GM18508 (cell line): ENCODE results near the gene SLC16A11.

ENCODE experiments used
- ATAC-seq: cut with Tn5 transposase; IDR thresholded peaks from one replicate; pipeline ENCODE4 v1.9.1; 2021; ENCODE audit warnings: moderate number of reproducible peaks; ENCODE audit not compliant: insufficient read depth, unreplicated experiment

Gene SLC16A11

DNA sequence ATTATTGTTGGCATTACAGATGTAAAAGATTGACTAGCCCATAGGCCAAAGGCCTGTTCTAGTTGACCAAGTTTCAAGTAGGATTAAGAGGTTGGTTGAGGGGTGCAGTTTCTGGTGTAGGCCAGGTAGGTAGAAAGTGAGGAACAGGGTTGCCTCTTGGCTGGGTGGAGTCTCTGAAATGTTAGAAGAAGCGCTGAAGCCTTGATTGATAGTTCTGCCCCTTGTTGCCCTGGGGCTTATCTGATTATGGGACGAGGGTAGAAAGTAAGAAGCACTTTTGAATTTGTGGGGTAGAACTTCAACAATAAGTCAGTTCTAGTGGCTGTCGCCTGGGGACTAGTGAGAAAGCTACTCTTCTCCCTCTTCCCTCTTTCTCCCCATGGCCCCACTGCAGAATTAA is 14.8 kb downstream of the SLC16A11 start:
- ATAC-seq: no peak

DNA sequence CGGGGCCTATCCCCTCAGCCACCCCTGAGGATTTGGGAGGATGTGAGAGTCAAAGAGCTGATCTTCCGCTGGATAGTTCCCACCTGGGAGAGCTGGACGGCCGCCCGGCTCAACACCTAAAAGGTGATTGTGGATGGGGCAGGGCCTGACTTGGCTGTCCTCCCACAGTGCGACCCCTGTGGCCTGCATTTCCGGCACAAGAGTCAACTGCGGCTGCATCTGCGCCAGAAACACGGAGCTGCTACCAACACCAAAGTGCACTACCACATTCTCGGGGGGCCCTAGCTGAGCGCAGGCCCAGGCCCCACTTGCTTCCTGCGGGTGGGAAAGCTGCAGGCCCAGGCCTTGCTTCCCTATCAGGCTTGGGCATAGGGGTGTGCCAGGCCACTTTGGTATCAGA is 16.6 kb downstream of the SLC16A11 start:
- ATAC-seq: no peak

DNA sequence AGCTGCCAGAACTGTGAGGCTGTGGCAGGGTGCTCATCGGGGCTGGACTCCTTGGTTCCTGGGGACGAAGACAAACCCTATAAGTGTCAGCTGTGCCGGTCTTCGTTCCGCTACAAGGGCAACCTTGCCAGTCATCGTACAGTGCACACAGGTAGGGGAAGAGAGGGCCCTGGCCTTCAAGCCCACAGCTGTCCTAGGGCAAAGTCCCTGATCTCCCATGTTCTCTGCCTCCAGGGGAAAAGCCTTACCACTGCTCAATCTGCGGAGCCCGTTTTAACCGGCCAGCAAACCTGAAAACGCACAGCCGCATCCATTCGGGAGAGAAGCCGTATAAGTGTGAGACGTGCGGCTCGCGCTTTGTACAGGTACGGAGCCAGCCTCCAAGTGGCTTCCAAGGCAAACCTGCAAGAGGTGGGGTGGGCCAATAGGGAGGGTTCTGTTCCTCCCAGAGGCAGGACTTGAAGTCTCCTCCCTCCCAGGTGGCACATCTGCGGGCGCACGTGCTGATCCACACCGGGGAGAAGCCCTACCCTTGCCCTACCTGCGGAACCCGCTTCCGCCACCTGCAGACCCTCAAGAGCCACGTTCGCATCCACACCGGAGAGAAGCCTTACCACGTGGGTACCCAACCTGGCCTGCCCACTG is 17.3 kb downstream of the SLC16A11 start:
- ATAC-seq: no peak

DNA sequence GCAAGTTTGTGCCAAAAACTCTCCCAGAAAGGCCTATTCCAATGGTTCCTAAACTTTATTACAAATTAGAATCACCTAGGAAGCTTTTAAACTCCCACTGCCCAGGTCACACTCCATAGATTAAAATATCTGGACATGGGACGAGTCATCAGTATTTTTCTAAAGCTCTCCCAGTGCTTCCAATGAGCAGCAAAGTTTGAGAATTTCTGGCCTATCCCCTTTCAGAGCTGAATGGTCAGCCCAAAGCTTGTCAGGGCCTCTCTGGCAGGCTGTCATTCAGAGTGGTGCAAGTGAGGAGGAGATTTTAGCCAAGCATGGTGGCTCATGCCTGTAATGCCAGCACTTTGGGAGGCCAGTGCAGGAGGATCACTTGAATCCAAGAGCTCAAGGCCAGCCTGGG is 18.6 kb downstream of the SLC16A11 start:
- no peak for ATAC-seq

DNA sequence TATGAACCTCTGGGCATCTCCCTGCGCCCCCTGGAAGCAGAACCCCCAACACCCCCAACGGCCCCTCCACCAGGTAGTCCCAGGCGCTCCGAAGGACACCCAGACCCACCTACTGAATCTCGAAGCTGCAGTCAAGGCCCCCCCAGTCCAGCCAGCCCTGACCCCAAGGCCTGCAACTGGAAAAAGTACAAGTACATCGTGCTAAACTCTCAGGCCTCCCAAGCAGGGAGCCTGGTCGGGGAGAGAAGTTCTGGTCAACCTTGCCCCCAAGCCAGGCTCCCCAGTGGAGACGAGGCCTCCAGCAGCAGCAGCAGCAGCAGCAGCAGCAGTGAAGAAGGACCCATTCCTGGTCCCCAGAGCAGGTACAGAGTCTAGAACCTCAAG is 19.5 kb downstream of the SLC16A11 start:
- no peak for ATAC-seq

DNA sequence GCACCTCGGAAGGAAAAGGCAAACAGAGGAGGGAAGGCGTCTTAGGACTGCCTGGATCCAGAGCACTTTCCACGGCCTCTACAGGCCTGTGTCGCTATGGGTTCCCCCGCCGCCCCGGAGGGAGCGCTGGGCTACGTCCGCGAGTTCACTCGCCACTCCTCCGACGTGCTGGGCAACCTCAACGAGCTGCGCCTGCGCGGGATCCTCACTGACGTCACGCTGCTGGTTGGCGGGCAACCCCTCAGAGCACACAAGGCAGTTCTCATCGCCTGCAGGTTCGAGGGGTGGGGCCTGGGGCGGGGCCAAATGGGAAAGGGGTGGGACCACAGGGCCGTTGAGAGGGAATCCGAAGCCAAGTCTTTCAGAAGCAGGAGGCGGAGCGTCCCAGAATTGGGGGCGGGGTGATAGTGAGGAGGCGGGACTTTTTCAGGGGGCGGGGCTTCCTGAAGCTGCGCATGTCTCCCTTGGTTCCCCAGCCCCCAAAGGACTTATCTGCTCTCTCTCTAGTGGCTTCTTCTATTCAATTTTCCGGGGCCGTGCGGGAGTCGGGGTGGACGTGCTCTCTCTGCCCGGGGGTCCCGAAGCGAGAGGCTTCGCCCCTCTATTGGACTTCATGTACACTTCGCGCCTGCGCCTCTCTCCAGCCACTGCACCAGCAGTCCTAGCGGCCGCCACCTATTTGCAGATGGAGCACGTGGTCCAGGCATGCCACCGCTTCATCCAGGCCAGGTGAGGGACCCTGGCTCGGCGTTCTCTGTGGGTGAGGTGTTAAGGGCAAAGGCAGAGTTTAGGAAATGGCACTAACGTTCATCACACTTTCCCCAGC is 20.1 kb downstream of the SLC16A11 start:
- ATAC-seq: no peak

DNA sequence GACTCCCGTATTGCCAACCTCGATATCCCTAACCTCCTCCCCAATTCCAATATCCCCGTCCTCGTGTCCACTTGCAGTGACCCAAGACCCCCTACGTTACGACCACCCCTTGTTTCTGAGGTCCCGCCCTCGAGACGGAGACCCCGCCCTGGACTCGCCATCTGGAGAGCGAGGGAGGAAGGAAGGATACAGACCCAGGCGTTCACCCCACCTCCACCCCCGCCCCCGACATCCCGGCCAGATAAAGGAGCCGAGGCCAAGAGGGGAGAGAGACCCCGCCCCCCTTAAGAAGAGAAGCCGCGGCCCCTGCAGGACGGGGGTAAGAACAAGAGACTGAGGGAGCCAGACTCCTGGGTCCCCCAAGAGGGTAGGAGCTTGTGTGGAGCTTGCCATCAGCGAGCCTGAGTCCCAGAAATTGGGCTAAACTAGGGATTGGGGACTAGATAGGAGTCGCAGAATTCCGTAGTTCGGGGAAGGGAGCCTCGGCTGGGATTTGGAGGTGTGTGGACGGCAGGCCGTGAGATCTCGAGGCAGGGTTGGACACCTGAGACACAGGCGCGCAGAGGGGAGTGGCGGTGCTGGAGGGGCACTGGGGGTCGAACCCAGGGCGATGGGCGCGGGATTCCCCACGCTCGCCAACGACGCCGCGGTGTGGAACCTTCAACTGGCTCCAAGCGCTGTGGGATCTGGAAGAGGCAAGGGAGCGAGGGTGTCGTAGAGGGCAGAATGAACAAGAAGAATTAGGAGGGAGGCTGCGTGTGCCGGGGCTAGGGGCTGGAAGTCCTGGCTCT is 20.9 kb downstream of the SLC16A11 start, which contains the start of gene BCL6B:
Gene BCL6B (plus strand): TSS at position 270 of the 791 bp plus-strand sequence. CDS start 622 bp downstream, outside the sequence.
- ATAC-seq: no peak

DNA sequence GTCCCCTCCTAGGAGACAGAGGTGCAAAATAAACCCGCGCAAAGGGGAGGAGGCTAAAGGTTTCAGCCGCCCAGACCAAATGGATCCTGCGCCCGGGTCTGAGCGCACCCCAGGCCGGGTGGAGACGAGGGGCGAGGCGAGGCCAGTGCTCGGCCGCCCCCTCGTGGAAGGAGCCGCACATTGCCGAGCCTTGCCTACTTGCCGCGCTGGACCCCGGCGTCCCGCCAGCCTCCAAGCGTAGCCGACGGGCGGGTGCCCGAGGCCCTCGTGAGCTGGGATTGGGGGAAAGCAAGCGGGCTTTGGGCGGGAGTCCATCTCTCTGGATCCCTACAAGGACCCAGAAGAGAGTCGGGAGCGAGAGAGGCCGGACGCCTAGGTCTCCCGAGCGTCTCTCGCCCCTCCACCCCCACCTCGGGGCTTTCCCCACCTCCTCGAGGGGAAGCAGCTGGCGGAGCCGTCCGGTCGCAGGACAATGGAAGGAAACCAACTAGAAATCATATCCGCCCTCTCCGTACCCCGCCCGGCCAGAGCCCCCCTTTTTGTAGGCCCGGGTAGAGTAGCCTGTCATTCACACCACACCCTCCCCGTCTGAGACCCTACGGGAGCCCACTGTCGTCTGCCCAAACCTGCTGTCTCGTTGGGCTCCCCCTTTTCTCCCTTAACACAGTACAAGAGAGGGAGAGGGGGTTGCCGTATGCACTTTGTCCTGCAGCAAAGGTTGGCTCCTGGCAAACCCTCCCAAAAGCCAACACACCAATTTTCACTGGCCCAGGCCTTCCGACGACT is 21.7 kb downstream of the SLC16A11 start:
- ATAC-seq: no peak

DNA sequence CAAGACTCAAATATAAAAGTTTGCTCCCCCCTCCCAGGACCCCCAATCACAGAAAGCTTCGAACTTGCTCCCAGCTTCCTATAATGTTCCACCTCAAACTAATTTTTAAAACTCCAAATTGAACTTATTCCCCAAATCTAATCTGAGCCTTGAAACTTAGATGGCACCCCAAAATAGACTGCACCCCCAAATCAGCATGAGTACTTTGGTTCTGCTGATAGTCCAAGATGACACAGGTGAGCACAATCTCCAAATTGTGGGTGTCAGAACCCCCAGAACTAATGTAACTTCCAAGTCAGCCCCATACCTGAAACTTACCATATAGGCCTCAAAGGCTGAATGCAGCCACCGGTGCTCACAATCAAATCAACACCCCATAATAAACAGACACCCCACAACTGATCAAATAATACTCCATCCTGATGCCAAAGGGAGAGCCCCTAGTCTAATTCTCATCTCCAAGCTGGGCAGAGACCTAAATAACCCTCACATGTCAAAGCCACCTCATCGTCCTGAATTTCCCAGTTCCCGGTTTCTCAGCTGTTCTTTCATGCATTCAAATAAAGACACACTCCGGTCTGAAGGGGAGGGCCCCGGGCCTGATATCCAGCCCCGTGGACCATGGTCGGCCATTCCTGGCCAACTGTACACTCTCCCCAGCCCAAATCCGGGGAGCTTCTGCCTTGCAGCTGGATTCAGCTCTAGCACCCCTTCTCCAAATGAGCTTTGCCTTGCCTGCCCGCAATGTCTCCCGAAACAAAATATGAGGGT is 22.8 kb downstream of the SLC16A11 start:
- no peak for ATAC-seq

DNA sequence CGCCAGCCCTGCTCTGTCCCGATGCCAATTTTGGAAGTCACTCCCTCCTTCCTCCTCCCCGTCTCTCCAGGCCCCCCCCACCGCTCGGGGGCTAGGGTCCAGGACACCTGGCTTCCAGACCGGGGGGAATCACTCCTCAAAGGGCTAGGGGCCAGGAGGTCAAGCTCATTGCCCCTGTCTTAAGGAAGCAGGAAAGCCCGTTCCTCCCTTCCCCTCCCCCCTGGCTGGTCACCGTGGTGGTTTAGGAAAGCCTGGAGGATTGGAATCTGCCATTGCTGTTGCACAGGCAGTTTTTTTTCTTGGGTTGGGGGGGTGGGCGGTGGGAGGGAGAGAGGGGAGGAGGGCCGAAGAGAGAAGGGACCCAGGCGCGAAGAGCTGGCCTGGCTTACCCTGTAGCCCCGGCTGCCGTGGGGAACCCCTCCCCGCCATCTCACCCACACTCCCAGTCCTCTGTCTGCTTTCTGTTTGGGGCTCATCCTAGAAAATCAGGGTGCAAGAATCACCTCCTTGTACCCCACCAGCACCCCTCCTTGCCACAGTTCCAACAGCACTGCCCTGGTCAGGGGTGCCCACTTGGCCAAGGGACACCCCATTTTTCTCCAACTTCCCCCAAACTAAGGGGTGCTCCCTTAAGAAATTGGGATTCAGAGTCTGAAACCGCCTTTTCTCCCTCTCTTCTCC is 23.9 kb downstream of the SLC16A11 start:
- ATAC-seq: no peak

DNA sequence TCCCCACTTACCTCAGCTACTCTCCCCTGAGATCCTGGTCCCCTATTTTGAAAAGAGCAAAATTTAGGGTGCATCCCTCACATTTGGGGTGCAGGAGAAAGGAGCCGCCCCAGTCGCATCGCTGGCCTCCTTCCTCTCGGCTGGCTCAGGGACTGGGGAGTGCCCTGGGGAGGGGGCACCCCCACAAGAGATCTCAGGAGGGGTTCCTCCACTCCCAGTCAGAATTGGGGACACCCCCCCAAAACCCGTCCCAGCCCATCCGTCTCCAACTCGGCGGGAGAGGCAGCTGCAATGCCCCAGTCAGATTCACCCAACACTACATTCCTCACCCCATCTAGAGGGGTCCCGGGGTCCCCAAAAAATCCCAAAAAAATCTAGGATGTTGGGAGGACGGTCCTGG is 24.5 kb downstream of the SLC16A11 start:
- no peak for ATAC-seq

DNA sequence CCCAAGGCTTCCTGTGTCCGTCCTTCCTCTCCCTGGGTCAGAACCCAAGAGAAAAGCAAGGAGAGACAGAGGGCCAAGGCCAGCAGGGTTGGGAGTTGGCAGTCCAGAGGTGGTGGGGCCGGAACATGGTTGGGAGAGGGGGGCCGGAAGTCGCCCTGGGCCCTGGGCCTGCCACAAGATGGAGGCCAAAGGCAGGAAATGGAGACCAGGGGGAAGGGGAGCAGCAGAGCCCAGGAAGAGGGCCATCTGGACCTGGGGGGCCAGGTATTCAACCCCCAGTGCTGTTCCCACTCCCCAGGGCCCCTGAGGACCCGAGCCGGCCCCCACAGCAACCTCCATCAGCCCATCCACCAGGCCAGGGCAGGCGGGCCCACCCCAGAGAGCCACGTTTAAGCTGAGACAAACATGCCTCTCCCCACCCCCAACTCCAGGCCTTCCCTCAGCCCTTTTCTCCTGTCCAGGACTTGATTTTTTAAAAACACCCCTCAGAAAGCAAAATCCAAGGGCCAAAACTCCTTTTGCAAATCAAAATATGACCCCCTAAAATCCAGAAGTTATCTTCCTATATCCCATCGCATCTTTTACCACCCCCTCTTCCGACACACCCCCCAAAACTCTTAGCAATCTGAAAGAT is 25.4 kb downstream of the SLC16A11 start:
- no peak for ATAC-seq

DNA sequence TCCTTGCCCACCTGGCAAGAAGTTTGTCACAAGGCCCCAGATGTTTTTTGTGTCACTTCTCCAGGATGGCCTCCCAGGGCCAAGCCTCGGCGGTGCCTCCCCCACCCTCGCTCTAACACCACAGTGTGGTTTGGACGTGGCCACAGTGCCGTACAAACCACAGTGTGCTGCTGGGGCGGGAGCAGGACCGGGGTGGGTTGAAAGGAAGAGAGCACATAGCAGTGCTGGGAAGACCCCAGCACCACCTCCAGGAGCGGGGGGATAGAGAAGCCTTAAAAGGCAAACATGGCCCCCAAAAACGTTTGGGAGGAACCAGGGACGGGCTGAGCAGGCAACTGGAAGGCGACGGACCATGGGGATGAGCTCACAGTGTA is 26.1 kb downstream of the SLC16A11 start:
- ATAC-seq: no peak

DNA sequence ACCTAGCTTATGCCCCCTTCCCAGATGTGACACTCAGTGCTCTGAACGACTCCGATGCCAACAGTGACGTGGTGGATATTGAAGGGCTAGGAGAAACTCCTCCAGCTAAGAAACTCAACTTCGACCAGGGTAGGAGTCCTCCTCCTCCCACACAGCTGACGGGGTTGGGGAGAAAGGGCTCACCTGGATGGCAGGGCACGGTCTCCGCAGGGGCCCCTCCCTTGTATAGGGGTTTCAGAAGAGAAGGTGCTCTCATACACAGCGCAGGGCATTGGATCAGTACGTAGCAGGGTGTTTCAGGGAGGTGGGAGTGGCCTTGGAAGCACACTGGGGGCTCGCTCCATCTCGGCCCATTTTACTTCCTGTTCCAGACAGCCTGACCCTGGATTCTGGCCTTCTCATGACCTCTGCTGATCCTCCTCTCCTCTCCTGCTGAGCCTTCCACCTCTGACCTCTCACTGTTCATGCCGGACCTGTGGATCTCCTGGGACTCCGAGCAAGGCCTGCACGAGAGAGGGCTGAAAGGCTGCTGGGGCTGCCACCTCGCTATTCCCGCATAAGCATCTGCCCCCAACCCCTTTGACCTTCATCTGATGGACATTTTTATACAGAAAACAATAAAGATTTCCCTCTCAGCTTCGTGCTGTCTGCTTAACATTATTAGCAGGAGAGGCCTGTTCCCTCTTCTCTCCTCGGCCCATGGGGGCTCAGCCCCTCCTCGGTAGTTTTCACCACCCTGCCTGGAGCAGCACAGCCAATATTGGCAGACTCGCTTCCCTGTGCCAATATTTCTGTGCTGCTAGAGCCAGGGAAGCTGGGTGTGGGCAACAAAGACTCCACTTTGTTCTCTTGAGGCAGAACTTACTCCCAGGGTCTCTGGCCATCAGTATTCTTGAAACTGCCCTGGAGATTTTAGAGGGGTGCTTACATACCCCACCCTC is 26.7 kb downstream of the SLC16A11 start:
- no peak for ATAC-seq

DNA sequence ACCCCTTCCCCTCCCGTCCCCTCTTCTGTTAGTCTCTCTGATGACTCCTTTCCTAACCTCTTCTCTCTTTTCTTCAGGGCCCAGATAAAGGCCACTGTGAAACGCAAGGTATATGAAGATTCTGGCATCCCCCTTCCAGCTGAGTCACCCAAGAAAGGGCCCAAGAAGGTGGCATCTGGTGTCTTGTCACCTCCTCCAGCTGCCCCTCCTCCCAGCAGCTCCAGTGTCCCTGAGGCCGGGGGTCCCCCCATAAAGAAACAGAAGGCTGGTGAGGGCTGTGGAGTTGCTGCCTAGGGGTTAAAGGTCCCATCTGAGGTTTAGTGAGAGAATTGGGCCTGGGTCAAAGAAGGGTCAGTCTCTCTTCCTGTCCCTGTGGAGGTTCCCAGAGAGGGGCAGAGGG is 27.5 kb downstream of the SLC16A11 start:
- no peak for ATAC-seq

DNA sequence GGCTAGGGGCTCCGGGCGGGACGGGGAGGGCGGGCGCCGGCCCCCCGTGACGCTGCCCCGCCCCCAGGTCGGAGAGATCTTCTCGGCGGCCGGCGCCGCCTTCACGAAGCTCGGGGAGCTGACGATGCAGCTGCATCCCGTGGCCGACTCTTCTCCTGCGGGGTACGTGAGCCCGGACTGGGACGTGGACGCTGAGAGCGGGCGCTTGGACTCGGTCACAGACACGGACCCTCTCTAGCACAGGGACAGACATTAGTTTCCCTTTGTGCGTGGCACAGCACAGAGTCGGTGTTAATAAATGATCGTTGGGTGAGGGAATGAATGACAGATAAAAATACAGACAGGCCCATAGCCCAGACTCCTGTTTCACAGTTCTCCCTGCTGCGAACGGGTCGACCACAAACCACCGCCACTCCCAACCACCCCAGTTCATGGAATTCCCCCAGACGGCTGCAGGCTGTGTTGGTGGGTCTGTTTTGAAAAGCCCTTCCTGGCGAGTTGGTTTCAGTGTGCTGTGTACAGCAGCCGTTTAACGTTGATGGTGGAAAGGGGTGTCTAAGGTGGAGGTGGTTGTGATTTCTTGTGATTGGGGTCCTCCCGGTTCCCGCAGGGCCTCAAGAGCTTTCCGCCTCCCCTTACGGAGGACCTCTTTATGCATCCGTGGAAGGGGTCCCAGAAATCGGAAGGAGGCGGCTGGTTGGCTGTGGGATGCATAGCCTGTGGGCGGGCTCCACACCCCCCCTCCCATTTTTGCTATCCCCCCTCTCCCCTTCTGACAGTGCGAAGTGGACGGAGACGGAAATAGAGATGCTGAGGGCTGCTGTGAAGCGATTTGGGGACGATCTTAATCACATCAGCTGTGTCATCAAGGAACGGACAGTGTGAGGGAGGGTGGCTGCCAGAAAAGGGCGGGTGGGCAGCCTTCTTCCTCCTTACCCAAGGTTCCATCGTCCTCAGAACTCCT is 28.6 kb downstream of the SLC16A11 start:
- ATAC-seq: peak; percentile 10
